Activated naive CD4-positive, alpha-beta T cell treated with anti-CD3 and anti-CD28 coated beads, Interleukin-2, amount 50 U/mL, for 16 hours (primary cell): ENCODE measurements around the gene ACLY.

Source experiments
- DNase-seq: peaks from one replicate; pipeline ENCODE4 v3.0.0-alpha.2; 2020

ACLY gene

GRCh38 chr17:41918314-41919164, at the start of gene ACLY:
Gene ACLY (minus strand): TSS chr17:41918951. CDS start chr17:41913873, 5,078 bp downstream.
- peak; percentile 97 for DNase-seq

DNA sequence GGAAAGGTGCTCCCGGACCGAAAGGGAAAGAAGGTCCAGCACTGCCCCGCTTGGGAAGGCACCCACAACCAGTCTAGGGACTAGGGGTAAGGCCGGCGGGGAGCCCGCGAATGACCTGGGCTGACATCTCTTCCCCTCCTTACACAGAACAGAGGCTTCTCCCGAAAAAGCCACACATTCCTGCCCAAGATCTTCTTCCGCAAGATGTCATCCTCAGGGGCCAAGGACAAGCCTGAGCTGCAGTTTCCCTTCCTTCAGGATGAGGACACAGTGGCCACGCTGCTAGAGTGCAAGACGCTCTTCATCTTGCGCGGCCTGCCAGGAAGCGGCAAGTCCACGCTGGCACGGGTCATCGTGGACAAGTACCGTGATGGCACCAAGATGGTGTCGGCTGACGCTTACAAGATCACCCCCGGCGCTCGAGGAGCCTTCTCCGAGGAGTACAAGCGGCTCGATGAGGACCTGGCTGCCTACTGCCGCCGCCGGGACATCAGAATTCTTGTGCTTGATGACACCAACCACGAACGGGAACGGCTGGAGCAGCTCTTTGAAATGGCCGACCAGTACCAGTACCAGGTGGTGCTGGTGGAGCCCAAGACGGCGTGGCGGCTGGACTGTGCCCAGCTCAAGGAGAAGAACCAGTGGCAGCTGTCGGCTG, 49.3 kb upstream of the ACLY start:
- DNase-seq = no peak

- peak; percentile 48 for DNase-seq
Observed at GRCh38 chr17:41967141-41967920, 48.6 kb upstream of the ACLY start.

DNA sequence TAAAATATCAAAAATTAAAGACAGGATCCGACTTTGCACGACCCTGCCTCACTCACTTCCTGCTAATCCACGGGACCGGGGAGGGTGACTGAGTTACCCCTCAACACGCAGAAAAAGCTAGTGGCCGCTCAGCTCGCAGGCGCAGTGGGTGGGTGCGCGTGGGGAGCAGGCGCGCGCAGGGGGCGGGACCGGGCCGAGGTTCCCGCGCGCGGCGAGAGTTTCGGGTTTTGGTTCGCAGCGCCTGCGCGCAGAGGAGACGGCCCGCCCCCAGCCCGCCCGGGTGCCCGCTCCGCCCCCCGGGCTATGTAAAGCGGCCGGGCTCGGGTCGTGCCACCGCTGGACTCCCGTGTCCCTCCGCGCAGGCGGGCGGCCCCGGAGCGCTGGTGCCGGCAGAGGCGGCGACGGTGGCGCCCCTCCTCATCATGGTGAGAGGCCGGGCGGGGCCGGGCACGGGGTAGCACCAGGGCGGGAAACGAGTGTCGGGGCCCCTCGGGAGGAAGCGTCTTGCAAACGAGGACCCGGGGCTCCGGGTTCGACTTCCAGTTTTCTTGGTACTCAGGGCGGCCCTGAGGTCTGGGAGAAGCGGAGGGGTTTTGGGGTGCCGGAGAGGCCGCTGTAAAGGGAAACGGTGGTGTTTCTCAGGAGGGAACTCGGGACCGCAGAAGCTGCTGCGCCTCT, 47.9 kb upstream of the ACLY start, which contains the start of gene CNP:
Gene CNP, plus strand, starts transcription at position 333 of the 678 bp plus-strand sequence. Its CDS starts 90 bp downstream, at position 423.
- DNase-seq = peak; percentile 92

DNA sequence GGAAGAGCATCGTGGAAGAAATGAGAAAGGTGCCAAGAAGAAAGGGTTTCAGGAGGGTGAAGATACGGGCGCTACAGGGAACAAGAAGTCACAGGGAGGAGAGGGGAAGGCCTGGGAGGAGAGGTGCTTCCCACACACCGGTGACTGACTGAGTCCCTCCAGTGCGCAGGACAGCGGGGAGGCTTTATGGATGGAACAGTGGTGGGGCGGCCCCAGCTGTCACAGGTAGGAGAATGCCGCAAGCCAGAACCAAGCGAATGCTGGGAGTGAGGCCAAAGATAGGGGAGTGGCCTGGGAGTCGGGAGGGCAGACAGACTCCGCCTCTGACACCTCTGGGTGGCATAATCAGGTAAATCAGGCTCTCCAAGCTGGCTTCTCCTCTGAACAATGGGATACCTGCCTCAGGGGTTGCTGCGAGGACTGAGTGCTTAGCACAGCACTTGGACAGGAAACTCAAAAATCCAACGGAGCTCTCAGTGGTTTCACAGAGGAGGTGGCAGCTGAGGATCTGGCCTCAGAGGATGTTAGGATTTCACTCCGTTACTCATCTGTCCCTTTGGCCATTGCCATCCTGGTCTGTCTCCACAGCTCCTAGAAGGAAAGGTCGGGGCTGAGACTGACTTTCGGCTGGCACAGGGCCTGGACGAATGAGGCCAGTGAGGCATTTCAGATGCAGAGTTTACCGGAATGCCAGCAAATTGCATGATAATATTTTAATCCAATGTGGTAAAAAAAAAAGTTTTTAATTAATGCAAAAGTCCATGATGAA, 47.1 kb upstream of the ACLY start:
- DNase-seq = peak; percentile 64

GRCh38 chr17:41962768-41963434, 44.1 kb upstream of the ACLY start:
- peak; percentile 73 for DNase-seq

GRCh38 chr17:41962111-41962510, 43.4 kb upstream of the ACLY start:
- no peak for DNase-seq

DNA sequence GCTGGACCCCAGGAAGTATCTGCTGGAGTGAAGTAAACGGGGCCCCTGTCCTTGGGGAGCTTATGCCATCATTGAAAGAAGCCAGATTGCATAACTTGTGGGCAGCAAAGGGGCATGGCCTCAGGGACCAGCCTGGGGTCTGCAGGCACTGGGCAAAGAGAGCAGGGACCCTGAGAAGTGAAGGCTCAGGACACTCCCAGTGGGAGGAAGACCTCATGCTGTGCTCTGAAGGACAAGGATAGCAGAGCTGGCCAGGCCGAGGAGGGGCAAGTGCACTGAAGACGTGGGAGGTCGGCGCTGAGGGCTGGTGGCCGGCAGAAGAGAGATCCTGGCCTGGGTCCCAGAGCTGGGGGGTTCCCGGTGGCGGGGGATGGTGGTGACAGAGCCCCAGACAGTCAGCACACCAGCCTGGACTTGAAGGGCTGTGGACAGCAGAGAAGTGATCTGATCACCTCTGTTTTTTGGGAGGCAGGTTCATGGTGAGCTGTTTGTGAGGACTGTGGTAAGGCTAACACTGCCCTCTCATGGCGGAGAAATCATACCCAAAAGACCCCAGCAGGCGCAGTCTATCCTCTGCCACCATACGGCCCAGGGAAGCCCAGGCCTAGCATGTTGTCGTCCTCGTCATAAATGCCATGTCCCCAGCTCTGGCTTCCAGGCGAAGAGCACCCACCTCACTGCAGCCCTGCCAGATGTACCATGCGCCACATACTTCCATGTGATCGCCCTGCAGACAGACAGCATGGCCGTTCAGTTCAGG, 40.8 kb upstream of the ACLY start:
- DNase-seq = no peak

DNA sequence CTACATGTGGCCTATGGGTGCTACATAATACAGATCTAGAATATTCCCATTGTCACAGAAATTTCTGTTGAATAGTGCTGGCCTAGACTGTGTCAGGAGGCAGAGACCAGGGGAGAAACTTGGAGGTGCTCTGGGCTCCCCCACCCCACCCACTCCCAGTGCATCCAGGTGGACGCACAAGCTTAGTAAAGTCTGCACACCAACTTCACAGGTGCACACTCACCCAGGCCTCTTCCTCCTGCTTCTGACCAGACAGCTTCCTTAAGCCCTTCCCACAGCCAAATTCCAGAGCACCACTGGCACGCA, 40.2 kb upstream of the ACLY start:
- DNase-seq = no peak

- DNase-seq = no peak
Observed at GRCh38 chr17:41957869-41958439, 39.2 kb upstream of the ACLY start.

- DNase-seq = no peak
Observed at GRCh38 chr17:41957031-41957868, 38.5 kb upstream of the ACLY start.

GRCh38 chr17:41956522-41956921, 37.8 kb upstream of the ACLY start:
- no peak for DNase-seq

DNA sequence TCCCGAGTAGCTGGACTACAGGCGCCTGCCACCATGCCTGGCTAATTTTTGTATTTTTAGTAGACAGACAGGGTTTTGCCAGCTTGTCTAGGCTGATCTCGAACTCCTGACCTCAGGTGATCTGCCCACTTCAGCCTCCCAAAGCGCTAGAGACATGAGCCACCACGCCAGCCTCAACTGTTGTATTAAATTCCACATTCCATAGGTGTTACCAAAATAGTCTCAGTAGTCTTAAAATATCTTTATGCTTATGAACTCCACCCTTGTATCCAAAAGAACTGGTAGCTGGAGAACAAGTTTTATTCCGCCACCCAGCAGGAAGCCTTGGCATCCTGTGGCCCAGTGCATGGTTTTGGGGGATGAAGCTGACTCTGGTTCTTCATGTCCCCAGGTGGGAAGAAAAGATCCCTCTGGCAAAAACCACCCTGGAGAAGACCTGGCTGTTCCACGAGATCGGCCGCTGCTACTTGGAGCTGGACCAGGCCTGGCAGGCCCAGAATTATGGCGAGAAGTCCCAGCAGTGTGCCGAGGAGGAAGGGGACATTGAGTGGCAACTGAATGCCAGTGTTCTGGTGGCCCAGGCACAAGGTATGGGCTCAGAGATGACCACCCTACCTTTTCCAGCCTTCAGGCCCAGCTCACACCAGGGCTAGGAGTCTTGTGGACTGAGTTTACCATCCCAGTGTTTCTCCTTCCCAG, 30.2 kb upstream of the ACLY start:
- DNase-seq = no peak

DNA sequence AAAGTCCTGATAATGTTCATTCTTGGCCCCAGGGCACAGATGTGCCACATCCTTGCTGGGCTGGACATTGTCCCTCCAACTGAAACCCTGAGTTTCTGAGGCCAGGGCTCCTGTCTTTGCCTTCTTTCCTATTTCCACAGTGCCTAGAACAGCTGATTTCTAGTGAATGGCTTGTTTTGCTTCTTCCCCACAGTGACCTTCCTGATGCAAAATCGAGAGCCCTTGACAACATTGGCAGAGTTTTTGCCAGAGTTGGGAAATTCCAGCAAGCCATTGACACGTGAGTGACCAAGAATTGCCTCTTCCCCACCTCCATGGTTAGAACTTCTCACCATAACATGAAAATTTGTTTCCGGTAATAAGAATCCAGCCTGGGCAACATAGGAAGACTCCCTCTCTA, 26.2 kb upstream of the ACLY start:
- no peak for DNase-seq

- no peak for DNase-seq
Observed at GRCh38 chr17:41943492-41943891, 24.7 kb upstream of the ACLY start.

DNA sequence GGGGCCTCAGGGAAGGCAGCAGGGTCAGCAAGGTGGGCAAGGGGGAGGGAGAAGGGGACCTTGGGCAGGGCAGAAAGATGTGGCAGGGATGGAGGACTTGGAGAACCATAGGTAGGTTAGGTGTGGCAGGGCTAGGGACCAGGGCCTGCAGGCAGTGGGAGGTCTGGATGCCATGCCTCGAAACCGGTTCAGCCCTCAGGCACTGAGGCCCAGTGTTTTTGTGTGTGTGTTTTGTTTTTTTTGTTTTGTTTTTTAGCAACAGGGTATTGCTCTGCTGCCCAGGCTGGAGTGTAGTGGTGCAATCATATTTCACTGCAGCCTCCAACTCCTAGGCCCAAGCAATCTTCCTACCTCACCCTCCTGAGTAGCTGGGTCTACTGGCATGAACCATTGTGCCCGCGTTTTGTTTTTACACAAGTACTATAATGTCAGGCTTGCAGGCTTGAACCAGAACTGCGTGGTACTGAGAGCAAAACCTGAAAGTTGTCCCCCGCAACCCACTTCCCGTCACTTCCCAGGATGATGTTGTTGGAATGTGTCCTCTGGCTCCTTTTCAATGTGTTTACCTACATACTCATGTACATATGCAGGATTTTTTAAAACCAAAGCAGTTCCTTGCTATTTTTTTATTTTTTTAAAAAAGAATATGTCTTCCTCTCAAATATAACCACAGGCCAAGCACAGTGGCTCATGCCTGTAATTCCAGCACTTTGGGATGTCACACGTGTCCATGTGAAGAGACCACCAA, 24.0 kb upstream of the ACLY start:
- DNase-seq = no peak

- no peak for DNase-seq
Observed at GRCh38 chr17:41941168-41941567, 22.4 kb upstream of the ACLY start.

DNA sequence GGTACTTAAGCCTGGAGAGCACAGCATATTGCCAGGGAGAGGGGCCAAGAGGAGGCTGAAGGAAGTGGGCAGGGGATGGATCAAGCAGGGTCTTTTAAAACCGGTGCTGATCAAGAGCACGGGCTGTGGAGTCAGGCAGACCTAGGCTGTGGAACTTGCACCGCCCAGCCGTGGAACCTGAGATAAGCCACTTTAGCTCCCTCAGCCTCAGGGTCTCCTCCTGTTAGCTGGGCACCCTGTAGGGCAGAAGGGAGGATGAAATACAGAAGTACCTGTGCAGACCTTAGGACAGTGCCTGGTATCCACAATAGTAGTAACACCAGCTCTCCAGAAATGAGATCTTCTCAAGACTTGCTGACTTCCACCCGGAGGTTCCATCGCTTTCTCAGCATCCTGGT, 20.9 kb upstream of the ACLY start:
- no peak for DNase-seq
